D341Med (cell line): ENCODE data around the gene CYBC1.

Source experiments
- DNase-seq: peaks from one replicate; pipeline ENCODE4 v3.0.0; 2012; ENCODE audit warnings: low spot score

Gene CYBC1

DNA sequence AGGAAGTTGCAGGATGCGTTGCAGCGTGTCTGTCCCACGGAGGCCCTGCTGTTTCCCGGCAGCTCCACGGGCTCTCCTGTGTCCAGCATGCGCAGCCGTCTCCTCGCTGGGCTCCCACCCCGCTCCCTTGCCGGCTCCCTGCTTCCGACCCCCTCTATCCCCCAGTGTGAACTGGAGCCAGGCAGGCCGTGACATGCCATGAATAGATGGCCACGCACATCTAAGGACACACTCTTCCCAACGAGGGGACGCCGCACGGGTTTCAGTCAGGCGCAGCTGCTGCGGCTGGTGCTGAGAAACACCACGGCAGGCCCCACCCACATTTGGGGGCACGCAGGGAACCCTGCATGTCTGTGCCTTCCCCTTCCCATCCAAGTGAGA lies 41.6 kb downstream of the CYBC1 start:
- DNase-seq, result no peak

DNA sequence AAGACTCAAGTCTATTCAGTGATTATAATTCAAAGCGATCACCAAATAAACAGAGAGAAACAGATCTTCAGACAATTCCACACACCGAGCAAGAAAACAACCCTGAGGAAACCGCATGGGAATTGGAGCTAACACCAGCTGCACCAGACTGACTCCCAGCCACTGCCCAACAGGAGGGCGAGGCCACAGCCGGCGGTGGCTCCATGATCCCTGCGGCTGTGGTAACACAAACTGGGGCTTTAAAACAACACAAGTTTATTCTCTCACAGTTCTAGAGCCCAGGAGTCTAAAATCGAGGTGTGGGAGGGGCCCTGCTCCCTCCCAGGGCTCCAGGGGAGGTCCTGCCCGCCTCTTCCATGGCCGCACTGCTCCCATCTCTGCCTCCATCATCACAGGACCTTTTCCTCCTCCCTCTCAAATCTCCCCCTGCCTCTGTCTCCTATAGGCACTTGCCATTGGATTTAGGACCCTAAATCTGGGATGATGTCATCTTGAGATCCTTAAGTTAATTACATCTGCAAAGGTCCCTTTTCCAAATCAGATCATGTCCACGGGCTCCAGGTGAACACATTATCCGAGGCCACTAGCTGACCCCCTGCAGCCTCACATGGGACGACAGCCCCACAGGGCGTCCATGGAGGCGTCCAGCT lies 42.1 kb downstream of the CYBC1 start:
- no peak for DNase-seq

DNA sequence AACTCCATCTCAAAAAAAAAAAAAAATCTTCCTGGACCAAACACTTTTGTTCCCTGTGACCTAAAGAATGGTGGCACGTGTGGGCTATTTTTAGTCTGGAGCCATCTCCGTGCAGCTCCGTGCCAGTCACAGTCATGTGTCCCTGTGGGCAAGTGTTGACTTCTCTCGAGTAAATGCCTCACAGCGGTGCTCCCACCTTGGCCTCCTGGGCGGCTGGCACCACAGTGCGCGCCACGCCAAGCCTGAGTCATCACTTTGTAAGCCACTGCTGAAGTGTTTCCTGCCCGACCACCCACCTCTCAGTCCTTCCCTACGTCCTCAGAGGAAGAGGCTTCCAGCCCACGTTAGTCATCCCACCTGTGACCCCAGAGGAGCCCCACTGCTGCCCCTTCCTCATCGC lies 43.3 kb downstream of the CYBC1 start:
- no peak for DNase-seq

DNA sequence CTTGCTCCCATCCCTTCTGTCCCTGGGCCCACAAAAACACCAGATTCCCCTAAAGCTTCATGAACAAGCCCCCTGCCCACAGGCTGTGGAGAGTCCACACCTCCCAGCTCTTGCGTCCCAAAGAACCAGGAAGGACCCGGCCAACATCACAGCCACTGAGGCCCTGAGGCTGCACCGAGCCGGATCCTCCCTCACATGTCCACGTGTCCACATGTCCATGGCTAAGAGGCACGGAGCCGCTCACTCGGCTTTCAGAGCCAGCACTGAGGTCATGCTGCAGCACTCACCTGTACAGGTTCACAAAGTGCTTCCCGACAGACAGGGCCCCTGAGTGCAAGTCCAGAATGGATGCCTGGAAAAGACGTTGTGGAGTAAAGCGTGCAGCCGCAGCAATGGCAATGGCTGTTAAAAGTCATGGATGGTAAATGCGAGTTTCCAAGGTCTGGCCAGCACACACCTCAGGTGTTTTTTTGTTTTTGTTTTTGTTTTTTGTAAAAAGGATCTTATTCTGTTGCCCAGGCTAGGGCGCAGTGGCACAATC lies 44.4 kb downstream of the CYBC1 start:
- DNase-seq, result peak; percentile 34

DNA sequence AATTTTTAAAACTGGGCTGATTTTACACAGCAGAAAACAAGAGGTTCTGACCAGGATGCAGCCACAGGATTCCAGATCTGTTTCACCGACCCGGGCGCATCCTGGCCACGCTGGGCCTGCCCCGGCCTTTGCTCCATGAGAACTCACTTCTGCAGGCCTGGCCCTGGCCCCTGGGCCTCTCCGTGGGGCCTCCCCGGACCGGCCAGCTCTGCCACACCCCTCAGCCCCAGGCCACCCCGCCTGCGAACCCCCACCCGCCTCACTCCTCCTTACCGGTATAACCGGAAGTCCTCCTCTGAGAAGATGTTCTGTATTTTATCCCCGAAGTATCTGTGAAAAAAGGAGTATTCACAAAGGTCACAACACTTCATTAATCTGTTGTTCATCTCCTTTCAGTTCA lies 45.5 kb downstream of the CYBC1 start:
- no peak for DNase-seq

DNA sequence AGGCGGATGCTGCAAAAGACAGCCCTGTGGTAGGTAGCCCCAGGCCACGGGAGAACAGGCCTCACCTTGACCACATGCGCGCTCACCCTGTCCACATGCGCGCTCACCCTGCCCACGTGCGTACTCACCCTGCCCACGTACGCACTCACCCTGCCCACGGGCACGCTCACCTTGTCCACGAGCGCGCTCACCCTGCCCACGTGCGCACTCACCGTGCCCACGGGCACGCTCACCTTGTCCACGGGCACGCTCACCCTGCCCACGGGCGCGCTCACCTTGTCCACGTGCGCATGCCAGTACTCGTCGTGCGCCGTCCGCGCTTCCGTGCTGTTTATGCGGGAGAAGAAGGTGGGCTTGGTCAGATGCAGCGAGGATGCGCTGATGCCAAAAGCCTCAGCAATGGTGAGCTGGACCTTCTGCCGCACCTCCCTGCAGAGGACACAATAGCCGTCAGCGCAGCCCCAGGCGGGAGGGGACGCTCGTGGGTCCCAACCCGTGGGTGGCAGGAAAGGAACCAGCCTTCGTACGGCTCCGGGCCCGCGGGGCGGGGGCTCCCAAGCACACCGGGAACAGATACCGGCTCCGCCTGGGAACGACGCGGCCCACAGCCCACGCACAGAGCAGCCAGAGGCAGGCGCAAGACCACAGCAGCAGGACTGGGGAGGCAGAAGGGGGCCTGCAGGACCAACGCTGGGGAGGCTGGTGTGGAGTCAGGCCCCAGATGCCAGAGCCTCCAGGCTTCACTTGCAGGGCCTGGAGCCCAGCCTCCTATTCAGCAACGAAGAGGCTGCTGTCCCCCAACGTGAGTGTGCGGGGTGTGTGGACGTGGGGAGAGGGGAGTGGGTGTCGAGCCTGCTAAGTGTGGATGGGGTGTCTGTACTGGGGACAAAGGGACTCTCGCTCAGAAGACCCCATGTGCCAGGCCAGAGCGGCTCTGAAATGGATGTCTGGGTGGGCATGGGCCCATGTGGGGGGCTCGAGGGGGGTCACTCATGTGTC lies 46.6 kb downstream of the CYBC1 start:
- DNase-seq, result no peak

DNA sequence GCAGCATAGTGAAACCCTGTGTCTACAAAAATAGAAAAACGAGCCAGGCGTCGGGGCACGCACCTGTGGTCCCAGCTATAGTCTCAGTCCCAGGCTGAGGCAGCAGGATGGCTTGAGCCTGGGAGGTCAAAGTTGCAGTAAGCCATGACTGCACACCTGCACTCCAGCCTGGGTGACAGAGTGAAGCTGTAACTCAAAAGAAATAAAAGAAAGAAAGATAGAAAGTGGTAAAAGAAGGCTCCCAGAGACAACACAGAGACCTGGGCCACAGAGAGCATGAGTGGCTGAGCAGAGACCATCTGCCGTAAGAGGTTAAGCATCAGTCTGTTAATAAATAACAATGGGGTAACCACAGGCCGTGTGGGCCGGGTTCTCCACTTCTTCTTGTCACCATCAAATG lies 47.7 kb downstream of the CYBC1 start:
- no peak for DNase-seq

DNA sequence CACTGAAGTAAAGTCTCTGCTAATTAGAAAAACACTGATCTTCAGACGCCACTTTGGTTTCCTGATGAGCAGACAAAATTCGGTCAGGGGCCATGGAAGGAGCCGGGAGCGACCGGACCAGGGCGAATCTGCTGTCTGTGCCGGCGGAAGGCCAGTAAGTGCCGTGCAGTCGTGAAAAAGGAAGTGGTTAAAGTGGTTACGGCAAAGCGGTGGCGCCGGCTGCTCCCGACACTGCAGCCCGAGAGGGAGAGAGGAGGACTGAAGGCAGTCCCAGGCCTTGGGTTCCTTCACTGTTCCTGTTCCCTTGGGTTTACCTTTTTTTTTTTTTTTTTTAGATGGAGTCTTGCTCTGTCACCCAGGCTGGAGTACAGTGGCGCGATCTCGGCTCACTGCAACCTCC lies 49.7 kb downstream of the CYBC1 start:
- DNase-seq, result no peak

DNA sequence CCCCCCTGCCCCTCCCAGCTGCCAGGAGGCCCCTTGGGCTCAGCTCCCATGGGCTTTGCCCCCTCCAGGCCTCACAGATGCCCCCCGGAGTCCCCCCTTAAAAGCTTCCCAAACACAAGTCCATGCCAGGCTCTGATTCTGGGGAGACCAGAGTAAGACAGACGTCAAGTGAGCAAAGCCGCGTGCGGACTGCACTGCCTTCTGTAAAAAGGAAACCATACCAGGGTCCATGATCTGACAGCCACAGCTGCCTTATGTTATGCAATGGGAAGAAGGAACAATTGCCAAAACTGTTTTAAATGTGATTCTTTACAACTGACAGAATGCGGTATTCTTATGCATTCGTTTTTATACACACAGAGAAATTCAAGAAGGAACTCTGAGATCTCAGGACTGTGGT lies 50.3 kb downstream of the CYBC1 start:
- DNase-seq, result no peak

DNA sequence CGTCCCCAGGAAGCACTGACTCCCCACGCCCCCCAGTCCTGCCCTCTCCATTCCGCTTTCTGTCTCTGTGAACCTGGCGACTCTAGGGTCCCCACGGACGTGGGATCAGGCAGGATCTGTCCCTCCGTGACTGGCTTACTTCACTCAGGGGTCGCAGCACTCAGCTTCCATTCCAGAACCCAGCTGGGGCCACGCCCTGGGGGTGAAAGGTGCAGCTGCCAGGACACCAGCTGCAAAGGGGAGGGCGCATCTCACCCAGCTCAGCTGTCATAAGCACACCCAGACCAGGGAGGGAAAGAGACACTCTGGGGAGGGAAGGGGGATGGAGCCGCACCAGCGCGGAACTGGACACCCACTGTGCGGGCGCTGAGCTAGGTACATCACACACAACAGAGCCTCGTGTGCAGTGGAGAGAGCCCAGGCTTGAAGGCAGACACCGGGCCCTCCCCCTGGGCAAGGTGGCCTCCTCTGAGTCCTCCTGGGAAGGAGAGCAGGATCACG lies 50.9 kb downstream of the CYBC1 start:
- peak; percentile 66 for DNase-seq

DNA sequence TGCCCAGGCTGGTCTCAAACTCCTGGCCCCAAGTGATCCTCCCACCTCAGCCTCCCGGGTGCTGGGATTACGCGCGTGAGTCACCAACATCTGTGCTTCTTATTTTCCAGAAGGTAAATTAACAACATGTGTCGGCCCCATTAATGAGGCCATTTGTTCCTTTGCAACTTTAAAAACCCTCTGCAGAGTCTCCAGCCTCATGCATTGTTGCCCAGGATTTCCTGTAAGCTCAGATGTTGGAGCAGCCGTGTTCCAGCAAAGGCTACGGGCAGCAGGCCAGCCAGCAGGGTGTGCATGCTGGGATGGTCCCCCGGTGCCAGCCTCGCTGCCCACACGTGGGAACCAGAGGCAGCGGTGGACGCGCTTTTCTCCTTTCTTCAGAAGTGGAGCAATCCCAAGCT lies 51.5 kb downstream of the CYBC1 start:
- DNase-seq, result peak; percentile 75

DNA sequence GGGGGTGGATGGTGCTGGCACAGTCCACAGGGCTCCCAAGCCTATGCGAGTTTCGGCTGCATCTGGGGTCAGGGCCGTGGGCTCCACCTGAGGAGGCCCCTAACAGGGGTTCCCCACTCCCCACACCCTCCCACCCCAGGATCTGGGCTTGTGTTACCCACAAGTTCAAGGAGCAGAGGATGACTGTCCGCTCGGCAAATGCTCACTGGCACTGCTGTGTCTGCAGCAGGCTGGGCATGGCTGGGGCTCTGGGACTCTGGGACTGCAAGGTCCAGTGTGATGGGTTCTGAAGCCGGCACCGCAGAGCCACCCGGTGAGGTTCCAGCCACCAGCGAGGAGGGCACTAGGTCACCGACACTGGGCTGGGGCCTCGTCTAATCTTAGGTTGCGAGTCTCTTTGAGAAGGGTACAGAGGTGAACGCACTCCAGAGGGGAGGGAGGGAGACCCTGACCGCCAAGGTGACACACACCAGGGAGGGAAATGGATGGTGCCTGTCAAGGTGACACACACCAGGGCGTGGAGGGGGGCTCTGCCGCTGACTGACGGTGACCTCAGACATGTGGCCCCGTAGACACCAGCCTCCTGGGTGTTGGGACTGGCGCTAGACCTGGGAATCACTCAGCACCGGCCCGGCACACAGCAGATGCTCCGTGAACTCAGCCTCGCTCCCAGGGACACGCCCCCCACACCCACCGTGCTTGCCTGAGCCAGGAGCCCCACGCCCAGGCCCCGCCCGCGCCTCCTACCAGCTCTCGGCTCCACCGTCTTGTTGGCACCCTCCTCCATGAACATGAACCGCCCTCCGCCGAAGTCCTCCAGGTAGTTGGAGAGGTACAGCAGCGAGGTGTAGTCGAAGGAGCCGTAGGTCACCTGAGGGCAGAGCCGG lies 52.9 kb downstream of the CYBC1 start:
- DNase-seq, result no peak

DNA sequence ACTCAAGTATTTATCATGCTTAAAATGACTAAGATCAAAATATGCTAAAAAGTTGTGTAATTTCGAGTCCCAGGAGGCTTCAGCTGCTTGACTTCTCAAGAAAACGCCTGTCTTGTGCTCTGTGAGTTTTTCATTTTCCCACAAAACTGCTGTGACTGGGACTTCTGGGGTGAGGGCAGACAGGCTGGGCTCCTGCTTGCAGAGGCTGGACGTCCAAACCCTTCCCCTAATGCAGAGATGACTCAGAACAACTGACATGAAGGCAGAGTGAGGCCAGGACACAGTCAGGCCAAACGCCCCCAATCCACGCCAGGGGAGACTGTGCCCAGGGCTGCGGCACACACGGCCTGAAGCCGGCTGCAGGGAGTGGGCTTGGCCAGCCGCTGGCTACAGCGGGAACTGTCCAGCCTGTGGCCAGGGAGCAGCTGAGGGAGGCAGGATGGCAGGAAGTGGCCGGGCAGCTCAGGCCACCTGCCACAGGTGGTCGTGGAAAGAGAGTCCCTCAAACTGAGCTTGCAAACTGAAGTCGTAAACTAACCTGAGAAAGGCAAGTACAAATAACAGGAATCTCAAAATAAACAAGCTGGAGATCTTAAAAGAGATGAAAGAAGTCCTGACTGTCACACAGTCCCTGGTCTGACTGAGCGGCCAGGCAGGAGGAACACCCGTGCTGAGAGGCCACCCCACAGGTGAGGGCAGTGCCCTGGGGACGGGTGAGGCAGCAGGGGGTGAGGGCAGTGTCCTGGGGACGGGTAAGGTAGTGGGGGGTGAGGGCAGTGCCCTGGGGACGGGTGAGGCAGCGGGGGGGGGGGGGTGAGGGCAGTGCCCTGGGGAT lies 53.7 kb downstream of the CYBC1 start:
- no peak for DNase-seq

DNA sequence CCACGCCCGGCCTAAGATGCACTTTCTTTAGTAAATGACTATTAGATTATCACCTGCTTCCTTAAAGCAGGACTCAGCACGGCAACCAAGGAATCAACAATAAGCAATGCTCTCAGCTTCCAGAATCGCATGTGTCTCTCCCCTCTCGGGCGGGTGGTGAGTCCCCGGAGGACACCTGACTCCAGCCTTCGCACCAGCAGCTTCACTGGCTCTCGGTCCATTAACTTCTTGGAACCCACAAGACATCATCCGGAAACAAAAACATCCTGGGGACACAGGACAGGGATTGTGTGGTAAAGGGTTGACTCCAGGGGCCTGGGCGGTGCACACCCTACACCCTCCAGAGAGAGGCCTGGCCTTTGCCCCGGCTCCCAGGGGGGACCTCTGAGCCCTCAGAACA lies 56.3 kb downstream of the CYBC1 start:
- DNase-seq, result no peak

DNA sequence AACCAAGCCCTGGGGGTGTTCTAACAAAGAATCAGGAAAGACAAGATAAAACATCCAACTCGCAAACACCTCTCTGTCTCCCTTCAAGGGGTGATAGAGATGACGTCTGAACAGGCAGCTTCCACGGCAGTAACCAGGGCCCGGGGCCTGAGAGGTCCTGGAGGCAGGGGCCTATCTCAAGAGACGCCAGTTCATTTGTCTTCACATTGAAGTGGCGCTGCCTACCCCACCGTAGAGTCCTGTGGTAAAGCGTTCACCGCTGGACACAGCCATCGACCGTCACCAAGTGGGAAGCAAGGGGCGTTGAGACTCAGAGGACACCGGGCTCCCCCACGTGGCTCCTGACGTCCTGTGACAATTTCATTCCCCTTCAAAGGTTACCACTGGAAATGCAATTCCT lies 57.6 kb downstream of the CYBC1 start:
- no peak for DNase-seq
